ENCODE results near the gene PLRG1. TPM values are rescaled to one million over a fixed set of nuclear protein-coding genes. Genes with fewer than 3 reads are reported as not detected.

PLRG1 gene
- polyA plus RNA-seq, 12 donors = 49.5 to 72.2 (median 64.1) TPM; not detected in 1

GRCh38 chr4:154528869-154529268 lies 21.3 kb downstream of the PLRG1 start:
- no peak for DNase-seq

- DNase-seq = no peak
Measured at GRCh38 chr4:154527308-154527707, 22.9 kb downstream of the PLRG1 start.

DNA sequence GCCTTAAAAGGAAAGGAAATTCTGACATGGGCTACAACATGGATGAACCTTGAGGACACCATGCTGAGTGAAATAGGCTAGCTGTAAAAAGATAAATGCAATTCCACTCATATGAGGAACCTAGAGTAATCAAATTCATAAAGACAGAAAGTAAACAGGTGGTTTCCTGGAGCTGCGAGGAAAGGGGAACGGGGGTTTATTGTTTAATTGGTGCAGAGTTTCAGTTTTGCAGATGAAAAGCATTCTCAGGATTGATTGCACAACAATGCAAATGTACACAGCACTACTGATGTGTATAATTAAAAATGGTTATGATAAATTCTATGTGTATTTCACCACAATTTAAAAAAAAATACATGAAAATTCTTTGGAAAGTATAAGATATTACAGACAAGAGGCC lies 24.0 kb downstream of the PLRG1 start:
- DNase-seq = no peak

DNA sequence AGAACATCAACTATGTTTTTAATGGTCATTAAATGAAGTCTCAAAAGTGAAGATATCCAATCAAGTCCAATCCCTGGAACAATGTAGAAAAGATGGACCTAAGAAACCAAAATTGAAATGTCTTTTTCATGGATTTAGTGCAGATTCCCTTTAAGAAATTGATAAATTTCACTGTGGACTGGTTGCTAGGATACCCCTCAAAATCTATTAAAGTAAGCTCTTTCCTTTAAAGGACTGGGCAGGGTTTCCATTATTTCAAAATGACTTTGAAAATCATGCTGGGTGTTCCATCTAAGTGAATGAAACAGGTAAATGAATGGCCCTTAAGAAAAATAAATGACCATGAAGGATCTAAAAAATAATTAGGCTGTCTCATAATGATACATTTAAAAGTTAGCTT lies 28.6 kb downstream of the PLRG1 start:
- no peak for DNase-seq

GRCh38 chr4:154519214-154519613 lies 31.0 kb downstream of the PLRG1 start:
- DNase-seq = no peak

- DNase-seq = no peak
Measured at GRCh38 chr4:154517591-154517990, 32.6 kb downstream of the PLRG1 start.

GRCh38 chr4:154516318-154517029 lies 33.7 kb downstream of the PLRG1 start:
- DNase-seq = no peak

- DNase-seq = no peak
Measured at GRCh38 chr4:154511981-154512380, 38.2 kb downstream of the PLRG1 start.

GRCh38 chr4:154511548-154511947 lies 38.7 kb downstream of the PLRG1 start:
- DNase-seq = no peak

- no peak for DNase-seq
Measured at GRCh38 chr4:154507156-154507555, 43.0 kb downstream of the PLRG1 start.

DNA sequence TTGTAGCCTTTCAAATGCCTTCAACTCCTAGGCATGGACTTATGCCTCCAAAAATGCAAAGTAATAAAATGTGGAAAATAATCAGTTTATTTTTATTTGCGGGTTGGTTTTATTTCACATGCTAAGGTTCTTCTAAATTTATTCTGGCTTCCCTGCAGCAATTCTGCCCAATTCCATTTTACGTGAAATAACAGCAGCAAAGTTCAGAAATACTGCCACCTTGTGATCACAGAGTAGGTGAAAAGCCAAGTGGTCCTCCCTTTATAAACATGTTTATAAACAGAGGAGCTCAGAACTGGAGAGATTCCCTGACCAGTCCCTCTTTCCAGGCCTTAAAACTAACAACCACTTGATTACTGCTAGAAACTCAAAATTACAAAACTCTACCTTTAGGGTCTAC lies 43.9 kb downstream of the PLRG1 start:
- peak; percentile 70 for DNase-seq

- no peak for DNase-seq
Measured at GRCh38 chr4:154503598-154503997, 46.6 kb downstream of the PLRG1 start.

- no peak for DNase-seq
Measured at GRCh38 chr4:154502111-154502510, 48.1 kb downstream of the PLRG1 start.

GRCh38 chr4:154497889-154498288 lies 52.3 kb downstream of the PLRG1 start:
- peak; percentile 59 for DNase-seq

GRCh38 chr4:154495867-154496266 lies 54.3 kb downstream of the PLRG1 start:
- no peak for DNase-seq

DNA sequence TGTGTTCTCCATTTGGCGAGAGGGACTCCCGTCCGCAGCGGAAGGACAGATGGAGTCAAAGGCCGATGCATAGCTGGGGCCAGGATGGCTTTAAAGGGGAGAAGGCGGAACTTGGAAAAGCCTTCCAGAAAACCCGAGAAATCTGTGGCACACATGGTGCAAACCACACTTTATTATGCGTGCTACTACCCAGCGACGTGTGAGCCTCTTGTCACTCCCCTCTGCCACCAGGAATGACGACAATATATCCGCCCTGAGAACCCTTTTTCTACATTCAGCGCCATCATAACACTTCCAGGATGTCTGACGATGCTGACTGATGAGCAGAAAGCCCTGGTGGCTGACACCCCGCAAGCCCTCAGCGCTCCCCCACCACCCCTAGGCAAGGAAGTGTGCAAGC lies 57.9 kb downstream of the PLRG1 start:
- DNase-seq = no peak

- peak; percentile 79 for DNase-seq
Measured at GRCh38 chr4:154491341-154492271, 58.6 kb downstream of the PLRG1 start, which contains the start of gene DCHS2. DCHS2 (minus strand) TSS chr4:154491799; CDS start chr4:154491355, 444 bp downstream.

- no peak for DNase-seq
Measured at GRCh38 chr4:154490583-154491340, 59.4 kb downstream of the PLRG1 start.

GRCh38 chr4:154490234-154490582 lies 60.0 kb downstream of the PLRG1 start:
- DNase-seq = no peak

DNA sequence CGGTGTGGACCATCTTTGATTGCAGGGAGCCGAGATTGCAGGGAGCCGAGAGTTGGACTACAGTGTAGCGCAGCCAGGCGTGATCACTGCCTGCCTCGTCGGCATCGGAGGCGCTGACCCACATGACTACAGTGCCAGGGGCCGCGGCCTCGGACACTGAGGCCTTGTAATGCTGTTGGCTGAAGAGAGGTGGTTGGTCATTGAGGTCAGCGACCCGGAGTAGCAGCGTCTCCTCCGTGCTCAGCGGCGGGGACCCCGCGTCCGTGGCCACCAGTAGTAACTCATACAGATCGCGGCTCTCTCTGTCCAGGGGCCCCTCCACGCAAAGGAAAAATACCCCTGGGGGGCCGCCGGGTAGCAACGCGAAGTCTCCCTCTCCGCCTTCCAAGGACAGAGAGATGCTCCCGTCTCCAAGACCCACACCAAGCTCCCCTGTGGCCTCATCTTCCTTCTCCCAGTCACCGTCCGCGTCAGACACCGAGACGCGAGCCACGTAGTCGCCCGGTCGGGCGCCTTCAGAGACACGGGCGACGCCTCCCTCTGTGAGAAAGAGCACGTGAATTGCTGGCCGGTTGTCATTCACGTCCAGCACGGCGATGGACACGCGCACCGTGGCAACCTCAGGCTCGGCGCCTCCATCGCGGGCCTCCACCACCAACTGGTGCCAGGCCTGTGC lies 60.5 kb downstream of the PLRG1 start:
- no peak for DNase-seq

- no peak for DNase-seq
Measured at GRCh38 chr4:154487145-154487544, 63.1 kb downstream of the PLRG1 start.

All from muscle of arm (tissue), 12 donors.